Suppressor macrophage treated with lipopolysaccharide for 4 hours (primary cell): Measurements from ENCODE around the gene SPOCK3.

ENCODE experiments used
- DNase-seq: peaks from one replicate; pipeline ENCODE4 v3.0.0-alpha.2; 2020

SPOCK3 gene

DNA sequence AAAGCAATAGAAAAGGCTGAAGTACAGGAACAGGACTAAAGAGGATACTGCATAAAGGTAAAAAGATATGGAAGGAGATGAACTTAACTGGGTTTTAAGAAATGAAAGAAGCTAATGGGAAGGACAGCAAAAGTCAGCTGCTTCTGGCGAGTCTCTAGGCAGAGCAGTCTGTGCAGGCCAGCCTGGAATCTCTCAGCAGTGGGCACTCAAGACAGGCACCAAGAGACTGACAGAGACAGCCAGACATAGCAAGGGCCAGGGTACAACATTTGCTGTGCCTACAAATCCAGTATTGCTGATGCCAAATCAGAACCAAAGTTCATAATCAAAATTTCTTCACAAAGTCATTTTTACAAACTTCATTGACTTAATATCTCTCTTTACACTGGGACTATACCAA lies 62.4 kb downstream of the SPOCK3 start:
- DNase-seq, result no peak

DNA sequence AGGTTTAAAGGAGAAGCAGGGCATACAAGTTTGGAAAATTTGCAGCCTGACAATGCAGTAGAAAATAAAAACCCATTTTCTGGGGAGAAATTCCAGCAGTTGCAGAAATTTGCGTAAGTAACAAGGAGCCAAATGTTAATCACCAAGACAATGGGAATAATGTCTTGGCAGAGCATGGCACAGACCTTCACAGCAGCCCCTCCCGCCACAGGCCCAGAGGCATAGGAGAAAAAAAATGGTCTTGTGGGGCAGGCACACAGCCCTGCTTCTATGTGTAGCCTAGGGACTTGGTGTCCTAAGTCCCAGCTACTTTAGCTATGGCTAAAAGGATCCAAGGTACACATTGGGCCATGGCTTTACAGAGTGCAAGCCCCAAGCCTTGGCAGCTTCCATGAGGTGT lies 65.7 kb downstream of the SPOCK3 start:
- DNase-seq, result no peak

DNA sequence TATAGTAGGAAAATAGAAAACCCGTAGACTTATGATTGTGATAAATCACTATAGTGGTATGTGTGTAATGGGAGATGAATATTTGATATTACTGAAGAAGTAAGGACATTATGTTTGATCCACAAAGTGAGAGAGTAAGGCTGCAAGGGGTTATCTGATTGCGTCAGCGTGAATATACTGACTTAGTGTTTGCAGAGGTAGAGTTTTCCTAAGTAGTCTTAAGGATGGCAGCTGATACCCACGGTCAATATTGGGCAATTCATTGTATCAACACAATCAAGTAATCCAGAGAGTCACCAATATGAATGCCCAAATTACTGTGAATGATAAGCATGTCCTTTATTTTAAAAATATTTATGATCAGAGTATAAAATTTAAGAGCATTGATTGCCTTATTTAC lies 83.7 kb downstream of the SPOCK3 start:
- DNase-seq, result no peak

DNA sequence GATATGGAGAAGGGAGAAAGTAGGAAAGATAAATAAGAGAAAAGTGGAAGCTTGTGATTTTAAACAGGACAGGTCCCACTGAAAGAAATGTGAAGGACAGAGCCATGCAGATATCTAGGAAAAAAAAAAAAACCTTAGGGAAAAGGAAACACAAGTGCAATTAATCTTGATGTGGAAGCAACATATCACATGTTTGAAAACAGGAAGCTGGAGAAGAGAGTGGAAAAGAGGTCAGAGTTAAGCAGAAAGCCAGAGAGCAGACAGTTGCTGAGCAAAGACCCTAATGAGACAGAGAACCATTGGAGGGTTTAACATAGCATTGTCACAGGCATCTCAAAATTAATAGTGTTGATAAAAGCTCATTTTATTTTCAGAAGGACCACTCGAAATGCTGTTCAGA lies 89.7 kb downstream of the SPOCK3 start:
- DNase-seq, result no peak

DNA sequence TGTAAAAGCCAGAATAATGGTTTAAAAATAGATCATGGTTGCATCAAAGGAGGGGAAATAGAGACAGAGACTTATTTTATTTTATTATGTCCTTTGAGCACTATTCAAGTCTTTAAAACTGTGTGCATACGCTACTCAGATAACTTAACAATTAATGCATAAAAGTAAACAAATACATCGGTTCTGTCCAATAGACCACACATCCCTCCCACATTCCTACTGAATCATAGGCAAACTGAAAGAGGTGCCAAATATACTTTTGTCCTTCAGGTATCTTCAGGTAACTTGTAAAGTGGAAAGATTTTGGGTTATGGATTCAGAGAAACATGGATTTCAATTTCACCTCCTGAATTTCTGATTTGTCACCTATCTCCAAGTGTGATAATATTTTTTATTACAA lies 91.3 kb downstream of the SPOCK3 start:
- DNase-seq, result no peak

DNA sequence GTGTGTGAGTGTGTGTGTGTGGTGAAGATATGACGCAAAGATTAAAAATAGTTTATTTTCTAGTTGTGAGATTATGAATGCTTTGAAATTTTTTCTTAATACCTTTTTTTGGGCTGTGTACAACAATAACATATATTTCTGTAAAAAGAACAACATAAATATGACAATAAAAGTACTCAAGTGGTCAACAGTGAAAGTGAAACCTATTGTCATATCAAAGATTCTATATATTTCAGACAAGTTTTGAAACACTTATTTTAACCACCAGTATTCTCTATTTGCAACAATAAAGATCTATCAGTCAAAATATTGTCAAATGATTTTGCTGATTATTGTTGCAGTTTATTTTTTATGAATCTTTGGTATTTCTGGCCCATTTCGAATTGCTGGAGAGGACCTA lies 98.0 kb downstream of the SPOCK3 start:
- DNase-seq, result no peak

DNA sequence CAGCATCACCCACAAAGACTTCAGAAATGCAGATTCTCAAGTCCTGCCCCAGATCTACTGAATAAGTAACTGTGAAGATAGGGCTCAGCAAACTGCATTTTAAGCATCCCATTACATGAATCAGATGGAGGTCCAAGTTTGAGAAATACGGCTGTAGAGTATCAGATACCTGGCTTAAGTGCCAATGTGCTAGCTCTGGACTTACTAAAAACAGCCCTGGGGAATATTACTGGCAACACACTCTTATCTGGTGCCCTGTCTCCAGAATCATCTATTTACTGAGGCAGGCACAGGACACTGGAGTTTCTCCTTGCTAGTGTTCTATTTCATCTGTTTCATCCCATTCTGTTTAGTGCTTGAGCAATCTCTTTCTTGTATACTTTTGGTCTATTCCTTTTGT lies 105.1 kb downstream of the SPOCK3 start:
- no peak for DNase-seq

DNA sequence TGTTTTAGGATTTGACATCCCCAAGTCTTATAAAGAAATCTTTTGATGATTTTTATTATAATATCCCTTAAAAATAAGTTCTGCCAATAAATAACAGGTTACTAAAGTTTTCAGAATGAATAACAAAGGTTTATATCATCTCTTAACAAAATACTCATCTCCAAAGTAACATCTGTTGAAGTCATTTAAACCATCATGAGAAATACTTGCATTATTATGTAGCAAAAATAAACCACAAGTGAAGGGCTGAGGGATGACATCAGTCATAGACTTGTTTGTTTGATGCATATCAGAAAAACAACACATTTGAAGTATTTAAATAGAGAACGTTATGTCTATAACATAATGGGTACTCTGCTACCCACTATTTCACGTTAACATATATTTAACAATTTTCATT lies 114.9 kb downstream of the SPOCK3 start:
- DNase-seq, result no peak

DNA sequence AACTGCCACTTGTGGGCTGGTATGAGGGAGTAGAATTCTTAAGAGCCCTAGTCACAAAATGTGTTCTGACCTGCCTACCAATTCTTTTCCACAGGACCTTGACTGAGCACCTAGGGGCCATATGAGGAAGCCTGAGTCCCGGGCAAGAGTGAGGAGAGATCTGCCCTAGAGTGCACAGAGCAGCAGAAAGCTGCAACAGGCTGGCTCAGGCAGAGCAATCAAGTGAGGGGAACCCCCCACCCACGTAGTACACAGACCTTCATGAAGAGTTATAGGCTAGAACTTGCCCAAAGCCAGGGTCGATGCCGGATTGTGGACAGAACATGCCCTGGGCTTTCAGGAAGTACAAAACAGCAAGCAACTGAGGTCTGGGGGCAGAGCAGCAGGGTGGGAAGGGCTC lies 117.0 kb downstream of the SPOCK3 start:
- DNase-seq, result no peak

DNA sequence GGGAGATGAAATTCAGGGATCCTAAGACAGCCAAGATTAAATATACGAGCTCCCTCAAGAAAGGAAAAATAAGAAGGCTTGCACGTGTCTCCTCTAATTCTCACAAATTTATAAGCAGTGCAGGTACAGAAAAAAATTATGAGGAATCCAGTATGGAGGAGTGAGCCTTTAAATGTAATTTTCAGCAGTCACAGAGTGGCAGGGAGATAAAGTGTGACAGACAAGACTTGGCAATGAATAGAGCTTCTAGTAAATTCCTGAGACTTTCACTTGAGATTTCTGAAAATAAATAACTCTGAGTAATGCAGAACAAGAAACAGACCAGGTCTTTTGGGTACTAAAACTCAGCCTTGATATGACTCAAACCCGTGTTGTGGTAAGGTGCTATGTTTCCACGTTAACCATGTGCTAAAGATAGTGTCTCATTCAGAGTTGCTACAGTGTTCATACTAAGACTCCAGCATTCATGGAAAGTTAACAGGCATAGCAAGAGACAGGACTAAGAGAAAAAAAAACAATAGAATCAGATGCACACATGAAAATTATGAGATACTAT lies 119.8 kb downstream of the SPOCK3 start:
- DNase-seq, result no peak

DNA sequence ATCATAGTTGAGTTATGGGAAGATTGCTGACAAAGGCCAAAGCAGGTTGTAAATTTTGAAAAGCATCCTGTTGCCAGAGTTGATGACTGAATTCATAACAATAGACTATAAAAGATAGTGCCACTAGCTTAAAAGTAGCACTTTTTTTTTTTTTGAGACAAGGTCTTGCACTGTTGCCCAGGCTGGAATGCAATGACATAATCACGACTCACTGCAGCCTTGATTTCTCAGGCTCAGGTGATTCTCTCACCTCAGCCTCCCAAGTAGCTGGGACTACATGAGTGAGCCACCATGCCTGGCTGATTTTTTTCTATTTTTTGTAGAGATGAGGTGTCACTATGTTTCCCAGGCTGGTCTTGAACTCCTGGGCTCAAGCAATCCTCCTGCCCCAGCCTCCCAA lies 122.7 kb downstream of the SPOCK3 start:
- no peak for DNase-seq

DNA sequence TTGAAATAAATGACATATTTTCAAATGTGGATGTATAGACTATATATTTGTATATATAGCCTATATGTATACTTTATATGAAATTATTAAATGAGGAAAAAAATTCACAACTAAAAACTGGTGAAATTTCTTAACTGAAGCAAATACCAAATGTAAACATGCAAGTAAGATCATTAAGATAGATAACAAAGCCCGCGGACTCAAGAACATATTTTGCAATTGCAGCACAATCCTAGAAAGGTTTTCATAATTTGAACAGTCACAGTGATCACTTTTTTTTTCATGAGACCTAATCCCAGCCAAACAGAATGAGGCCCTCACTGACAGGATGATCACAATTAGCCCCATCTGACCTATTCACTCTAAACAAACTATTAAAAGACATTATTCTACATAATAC lies 123.2 kb downstream of the SPOCK3 start:
- DNase-seq, result no peak

DNA sequence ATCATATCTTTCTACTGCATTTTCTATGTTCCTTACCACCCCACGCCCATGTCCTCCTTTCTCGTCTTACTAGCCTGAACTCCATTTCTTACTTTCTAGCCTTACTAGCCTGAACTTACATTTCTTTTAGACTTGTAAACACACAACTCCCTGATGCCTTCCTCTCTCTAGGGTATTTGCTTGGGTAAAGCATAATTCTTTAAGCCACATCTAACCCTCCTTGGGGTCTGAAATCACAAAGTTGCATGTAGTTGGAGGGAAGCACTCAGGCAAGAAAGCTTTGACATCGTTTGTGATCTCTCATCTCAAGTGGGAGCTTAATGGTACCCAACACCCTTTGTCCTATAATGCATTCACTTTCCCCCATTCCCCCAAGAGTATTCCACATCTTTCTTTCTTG lies 124.4 kb downstream of the SPOCK3 start:
- no peak for DNase-seq

DNA sequence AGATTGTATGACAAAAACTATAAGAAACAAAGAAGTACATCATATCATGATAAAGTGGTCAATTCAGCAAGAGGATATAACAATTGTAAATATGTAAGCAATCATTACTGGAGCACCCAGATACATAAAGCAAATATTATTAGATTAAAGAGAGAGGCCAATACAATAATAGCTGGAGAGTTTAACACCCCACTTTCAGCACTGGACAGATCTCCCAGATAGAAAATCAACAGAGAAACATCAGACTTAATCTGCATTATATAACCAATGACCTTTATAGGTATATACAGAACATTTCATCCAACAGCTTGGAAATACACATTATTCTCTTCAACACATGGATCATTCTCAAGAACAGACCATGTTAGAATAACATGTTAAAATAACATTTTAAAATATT lies 128.4 kb downstream of the SPOCK3 start:
- DNase-seq, result no peak

DNA sequence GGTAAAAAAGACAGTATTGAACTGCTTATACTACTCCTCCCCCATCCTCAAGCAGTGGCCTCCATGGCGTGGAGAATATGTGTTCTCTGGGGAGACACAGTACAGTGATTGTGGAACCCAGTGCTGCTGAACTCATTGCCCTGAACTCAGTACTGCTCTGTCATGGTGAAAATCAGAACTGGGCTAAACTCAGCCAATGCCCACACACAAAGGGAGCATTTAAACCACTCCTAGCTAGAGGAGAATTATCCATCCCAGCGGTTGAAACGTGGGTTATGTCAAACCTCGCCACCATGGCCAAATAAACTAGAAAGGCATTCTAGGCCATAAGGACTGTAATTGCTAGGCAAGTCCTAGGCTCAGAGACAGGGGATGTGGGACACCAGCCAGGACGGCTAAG lies 131.8 kb downstream of the SPOCK3 start:
- DNase-seq, result no peak

DNA sequence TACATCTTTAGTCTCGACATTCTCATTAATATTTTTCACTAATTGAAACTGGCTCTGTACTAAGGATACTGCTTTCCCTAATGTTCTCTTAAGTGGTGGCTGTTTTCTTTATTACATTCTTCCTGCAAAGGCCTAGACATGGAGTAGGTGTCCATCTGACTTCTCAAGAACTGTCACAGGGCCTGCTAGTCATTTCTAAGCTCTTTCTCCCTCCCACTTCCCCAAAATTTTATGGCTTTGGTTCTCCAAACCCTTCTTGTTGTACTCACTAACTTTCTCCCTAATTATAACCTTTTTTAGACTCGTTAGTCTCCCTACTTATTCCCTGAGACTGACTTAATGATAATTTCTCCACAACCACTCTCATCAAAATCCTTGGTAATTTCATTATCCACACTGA lies 133.3 kb downstream of the SPOCK3 start:
- no peak for DNase-seq

DNA sequence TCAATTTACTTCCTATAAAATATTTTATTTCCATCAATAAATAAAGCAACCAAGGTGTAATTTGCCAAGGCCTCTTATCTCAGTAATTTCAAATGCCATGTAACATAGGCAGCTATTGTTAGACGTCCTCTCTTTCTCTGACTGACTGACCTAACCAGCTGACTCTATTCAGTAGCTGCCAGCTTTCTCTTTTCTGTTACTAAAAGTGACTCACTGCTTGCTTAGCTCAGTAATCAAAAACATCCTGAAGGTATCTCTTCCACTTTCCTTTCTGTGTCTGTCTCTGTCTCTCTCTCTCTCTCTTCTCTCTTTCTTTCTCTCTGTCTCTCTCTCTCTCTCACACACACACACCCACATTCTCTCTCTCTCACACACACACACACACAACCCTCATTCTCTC lies 134.2 kb downstream of the SPOCK3 start:
- peak; percentile 11 for DNase-seq

DNA sequence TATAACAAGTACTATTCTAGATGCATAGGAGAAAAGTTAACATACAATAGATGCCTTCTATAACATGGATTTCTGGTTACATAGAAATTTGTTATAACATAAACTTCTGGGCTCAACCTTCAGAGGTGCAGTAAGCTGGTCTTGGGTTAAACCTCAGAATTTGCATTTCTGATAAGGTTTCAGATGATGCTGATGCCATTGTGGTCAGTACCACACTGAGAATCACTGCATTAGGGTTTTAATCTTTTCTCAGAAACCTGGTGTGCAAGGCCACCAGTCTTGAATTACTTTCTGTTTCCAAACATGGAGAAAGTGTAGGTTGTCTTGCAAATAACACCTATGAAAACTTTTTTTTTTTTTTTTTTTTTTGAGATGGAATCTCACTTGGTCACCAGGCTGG lies 146.2 kb downstream of the SPOCK3 start:
- no peak for DNase-seq

DNA sequence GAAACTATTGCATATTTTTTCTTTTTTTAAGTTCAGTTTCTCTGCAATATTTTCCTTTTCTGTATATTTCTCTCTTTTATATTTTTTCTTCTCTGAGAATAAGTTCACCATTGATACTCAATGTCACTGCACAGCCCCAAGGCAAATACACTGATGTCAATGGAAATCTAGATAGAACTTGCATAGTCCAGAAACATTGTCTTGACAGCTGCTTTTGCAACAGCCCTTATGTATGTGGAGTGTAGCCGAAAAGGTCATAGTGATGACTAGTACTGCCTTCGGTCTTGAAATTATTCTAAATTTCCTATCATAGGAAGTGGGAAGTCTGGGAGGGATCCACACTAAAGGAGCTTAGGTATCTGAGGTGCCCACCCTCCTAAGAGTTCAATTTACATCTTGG lies 150.0 kb downstream of the SPOCK3 start:
- DNase-seq, result no peak

DNA sequence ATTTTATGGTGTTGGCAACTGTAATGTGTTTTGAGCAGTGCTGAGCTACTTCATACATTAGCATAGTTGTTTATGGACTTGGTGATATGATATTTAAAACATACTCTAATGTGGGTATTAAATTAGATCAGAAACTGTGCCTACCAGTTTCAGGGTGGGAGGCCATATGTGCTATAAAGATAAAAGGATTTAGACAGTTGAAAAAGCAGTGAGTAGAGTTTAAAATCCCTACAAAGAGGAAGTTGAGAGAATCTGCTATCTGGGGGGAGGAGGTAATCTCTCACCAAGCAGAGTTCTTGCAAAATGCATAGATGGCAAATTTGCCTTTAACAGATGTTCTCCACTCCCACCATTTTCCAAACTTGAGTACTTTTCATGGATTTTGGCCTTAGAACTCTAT lies 154.5 kb downstream of the SPOCK3 start:
- no peak for DNase-seq

DNA sequence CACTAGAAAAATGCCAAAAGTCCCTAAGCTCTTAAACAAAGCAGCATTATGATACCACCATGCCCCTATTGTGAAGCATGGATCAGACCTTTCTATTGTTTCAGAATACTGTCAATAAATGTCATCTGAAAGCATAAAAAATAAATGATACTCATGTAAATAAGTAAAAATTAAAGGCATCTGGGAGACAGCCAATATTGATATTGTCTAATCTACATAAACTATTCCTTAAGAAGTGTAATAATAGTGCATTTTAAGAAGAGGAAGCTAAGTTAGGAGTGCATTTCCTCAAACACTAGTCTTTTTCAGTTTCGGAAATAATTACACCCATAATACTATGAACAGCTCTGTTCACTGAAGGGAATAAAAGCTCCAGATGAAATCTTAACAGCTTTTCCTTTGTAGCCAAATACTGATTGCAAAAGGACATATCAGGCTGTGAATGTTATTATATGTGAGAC lies 181.6 kb downstream of the SPOCK3 start:
- no peak for DNase-seq

DNA sequence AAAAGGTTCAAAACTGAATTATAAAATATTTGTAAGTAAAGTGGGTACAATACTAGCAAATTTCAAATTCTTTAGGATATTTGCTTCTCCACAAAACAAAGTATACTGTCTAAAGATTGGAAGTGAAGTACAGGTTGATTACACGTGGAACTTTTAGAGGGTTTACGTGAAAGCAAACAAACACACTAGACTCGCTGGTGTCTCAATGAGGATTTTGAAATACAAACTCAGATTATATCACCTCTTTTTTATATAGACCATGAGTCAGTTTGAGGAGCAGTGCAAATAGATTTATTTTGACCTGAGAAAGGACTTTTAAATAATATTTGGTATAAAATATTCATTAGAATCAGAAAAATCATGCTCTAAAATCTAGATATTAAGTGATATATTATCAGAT lies 185.0 kb downstream of the SPOCK3 start:
- DNase-seq, result no peak

DNA sequence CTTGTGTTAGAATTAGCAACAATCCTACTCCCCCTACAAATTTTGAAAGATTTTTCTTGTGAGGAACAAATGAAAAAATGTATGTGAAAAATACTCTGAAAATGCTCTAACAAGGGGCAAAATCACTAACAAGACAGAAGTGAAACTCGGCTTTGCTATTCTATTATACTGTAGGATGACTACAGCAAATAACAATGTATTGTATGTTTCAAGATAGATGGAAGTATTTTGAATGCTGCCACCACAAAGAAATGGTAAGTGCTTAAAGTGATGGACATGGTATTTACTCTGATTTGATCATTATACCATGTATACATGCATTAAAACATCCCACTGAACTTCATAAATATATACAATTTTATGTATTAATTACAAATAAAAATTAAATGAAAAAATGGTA lies 192.8 kb downstream of the SPOCK3 start:
- DNase-seq, result no peak

DNA sequence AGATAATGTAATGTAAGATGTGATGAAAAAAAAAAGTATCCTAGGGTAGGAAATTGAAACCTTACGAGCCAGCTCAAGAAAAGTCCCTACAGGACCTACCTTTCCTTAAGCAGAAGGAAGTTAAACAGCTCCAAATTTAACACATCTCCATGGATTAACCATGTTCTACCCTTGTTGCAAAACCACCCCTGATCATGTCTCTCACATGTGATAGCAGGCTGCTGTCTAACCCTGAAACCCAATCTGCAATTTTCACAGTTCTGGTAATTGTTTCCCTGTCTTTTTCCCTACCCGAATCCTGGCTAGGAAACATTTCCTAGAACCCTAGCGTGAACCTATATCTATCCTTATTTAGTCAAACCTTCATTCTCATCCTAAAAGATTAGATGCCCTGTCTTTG lies 198.9 kb downstream of the SPOCK3 start:
- no peak for DNase-seq

DNA sequence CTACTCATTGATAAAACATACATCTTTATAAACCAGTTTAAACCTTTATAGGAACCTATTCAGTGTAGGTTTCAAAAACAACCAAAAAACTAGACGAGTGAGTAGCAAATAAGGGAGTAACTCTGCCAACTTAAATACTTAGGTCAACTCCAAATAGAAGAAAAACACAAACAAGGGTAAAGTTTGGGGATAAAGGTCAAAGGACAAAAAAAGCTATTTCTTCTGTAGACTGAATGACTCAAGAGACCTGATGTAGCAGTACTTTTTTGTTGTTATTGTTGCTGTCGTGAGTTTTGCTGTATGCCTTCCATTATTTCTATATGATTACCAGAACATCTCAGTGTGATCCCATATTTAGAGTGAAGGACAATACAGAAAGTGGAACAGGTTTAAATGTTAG lies 199.3 kb downstream of the SPOCK3 start:
- DNase-seq, result no peak

DNA sequence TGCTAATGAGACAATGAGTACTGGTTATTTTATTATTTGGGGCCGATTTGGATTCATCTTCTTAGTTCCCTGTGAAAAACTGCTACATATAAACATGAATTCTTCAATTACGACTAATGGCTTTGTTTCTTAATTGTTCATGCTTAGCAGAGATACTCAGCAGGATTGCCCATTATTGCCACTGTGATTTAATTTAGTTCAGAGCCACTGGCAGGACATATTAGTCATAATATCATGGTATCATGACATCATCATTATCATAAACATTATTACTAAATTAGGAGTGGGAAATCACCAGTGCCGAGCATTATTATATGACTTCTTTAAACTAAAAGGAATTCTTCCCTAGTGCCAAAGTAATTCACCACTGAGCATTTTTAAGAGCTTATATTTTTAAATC lies 201.4 kb downstream of the SPOCK3 start:
- peak; percentile 16 for DNase-seq
